Measurements from ENCODE around the gene COBL.

The COBL gene

DNA sequence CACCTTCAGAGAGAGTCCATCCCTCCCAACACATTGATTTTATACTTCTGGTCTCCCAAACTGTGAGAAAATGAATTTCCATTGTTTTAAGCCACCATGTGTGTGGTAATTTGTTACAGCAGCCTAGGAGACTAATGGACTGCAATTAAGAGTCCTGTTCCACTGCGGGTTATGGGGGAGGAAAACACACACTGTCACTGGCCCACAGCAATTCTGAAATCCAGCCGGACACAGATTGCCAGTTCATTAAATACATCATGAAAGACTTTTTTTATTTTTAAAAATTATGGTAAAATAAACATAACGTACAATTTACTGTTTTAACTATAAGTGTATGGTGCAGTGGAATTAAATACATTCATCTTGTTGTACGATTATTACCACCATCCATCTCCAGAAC is 340.5 kb downstream of the COBL start:
- TF ChIP-seq, protein P1, sequence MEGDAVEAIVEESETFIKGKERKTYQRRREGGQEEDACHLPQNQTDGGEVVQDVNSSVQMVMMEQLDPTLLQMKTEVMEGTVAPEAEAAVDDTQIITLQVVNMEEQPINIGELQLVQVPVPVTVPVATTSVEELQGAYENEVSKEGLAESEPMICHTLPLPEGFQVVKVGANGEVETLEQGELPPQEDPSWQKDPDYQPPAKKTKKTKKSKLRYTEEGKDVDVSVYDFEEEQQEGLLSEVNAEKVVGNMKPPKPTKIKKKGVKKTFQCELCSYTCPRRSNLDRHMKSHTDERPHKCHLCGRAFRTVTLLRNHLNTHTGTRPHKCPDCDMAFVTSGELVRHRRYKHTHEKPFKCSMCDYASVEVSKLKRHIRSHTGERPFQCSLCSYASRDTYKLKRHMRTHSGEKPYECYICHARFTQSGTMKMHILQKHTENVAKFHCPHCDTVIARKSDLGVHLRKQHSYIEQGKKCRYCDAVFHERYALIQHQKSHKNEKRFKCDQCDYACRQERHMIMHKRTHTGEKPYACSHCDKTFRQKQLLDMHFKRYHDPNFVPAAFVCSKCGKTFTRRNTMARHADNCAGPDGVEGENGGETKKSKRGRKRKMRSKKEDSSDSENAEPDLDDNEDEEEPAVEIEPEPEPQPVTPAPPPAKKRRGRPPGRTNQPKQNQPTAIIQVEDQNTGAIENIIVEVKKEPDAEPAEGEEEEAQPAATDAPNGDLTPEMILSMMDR (IDR thresholded peaks at IDR 0.05; ENCODE audit: insufficient read depth, low read depth, low read length, missing control alignments) = no peak
- H3K4me3 ChIP-seq (ENCODE audit: low read depth, low read length) = no peak overlapping the region

DNA sequence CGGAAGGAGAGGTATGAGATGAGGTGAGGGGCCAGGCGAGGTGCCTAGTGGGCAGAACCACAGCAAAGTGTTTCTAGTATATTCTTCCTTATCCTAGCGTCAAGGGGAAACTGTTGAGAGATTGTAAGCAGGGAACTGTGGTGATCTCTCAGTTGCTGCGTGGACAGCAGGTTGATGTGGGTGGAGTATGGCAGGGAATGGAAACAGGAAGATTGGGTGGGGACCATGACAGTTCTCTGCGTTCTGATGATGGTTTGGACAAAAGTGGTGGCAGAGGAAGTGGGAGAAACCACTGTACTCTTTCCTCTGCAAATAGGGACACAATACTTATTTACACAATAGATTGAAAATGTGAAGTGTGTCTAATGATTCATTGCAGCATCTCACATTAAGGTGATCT is 342.4 kb downstream of the COBL start:
- H3K4me3 ChIP-seq (ENCODE audit: low read depth, low read length) = no peak overlapping the region
- TF ChIP-seq, protein P1 (IDR thresholded peaks at IDR 0.05; ENCODE audit: insufficient read depth, low read depth, low read length, missing control alignments) = no peak
- DNase-seq (ENCODE audit: low read depth) = no peak

More for the DNA sequence above, 340.5 kb downstream of the COBL start:
- DNase-seq (ENCODE audit: low read depth) = no peak

- H3K4me3 ChIP-seq (ENCODE audit: low read depth, low read length) = no peak overlapping the region
- TF ChIP-seq, protein P1 (IDR thresholded peaks at IDR 0.05; ENCODE audit: insufficient read depth, low read depth, low read length, missing control alignments) = no peak
- no peak for DNase-seq (ENCODE audit: low read depth)
Measured at GRCh38 chr7:50973814-50974213, 342.8 kb downstream of the COBL start.

GRCh38 chr7:50970092-50970491 is 346.5 kb downstream of the COBL start:
- no peak overlapping the region for H3K4me3 ChIP-seq (ENCODE audit: low read depth, low read length)
- TF ChIP-seq, protein P1 (IDR thresholded peaks at IDR 0.05; ENCODE audit: insufficient read depth, low read depth, low read length, missing control alignments) = no peak
- DNase-seq (ENCODE audit: low read depth) = no peak
